DND-41 (cell line): Measurements from ENCODE around the gene GPR55.

Source experiments
- ATAC-seq: fragments of 200-7000 bp; cut with Tn5 transposase; 3 replicates; pipeline ENCODE4 v1.9.1; 2021; ENCODE audit warnings: low read depth; ENCODE audit not compliant: insufficient read depth
- DNase-seq: peaks from one replicate; pipeline ENCODE4 v3.0.0-alpha.2; 2020
- H2AFZ ChIP-seq: 2 replicates; pipeline ENCODE4 v1.6.0; 2012; ENCODE audit warnings: low read depth, low read length
- H3K27ac ChIP-seq: 2 replicates; pipeline ENCODE4 v1.5.1; 2012; ENCODE audit warnings: low read length, inconsistent platforms
- H3K27me3 ChIP-seq: fragments of 200-600 bp; sonication (generic); 2 replicates; pipeline ENCODE4 v1.6.0; 2012; ENCODE audit warnings: low read length, mild to moderate bottlenecking, inconsistent platforms; ENCODE audit not compliant: insufficient read depth, poor library complexity
- H3K36me3 ChIP-seq: 2 replicates; pipeline ENCODE4 v1.5.1; 2012; ENCODE audit warnings: low read length, inconsistent platforms; ENCODE audit not compliant: insufficient read depth
- H3K4me1 ChIP-seq: 2 replicates; pipeline ENCODE4 v1.5.1; 2012; ENCODE audit warnings: mild to moderate bottlenecking, low read length; ENCODE audit not compliant: insufficient read depth
- H3K4me2 ChIP-seq: 2 replicates; pipeline ENCODE4 v1.6.0; 2012; ENCODE audit warnings: mild to moderate bottlenecking, moderate library complexity, low read length, inconsistent platforms; ENCODE audit not compliant: insufficient read depth
- H3K4me3 ChIP-seq, 2 experiments: fragments of 200-600 bp in 1 of 2; shearing (Covaris generic) in 1 of 2; 2 replicates each; pipeline ENCODE4 v1.5.1; 2012 to 2016; ENCODE audit warnings: inconsistent platforms in 2 of 2, low read length in 2 of 2, mild to moderate bottlenecking in 2 of 2, low read depth in 1 of 2, moderate library complexity in 1 of 2
- H3K79me2 ChIP-seq: 2 replicates; pipeline ENCODE4 v1.6.0; 2012; ENCODE audit warnings: low read length, inconsistent platforms; ENCODE audit not compliant: insufficient read depth
- H3K9ac ChIP-seq: 2 replicates; pipeline ENCODE4 v1.6.0; 2012; ENCODE audit warnings: low read depth, mild to moderate bottlenecking, inconsistent platforms, low read length, moderate library complexity
- H3K9me3 ChIP-seq: 2 replicates; pipeline ENCODE4 v1.5.1; 2012; ENCODE audit warnings: low read length, moderate library complexity, mild to moderate bottlenecking, inconsistent platforms; ENCODE audit not compliant: insufficient read depth, severe bottlenecking
- H4K20me1 ChIP-seq: 2 replicates; pipeline ENCODE4 v1.6.0; 2012; ENCODE audit warnings: low read length; ENCODE audit not compliant: insufficient read depth
- CTCF ChIP-seq: IDR thresholded peaks from 2 replicates; pipeline ENCODE4 v1.5.1; 2012; ENCODE audit warnings: borderline replicate concordance, low read length, moderate library complexity, mild to moderate bottlenecking; ENCODE audit not compliant: poor library complexity, severe bottlenecking; ENCODE audit errors: extremely low read depth
- EZH2 ChIP-seq: IDR thresholded peaks from 3 replicates; pipeline ENCODE4 v1.6.1; 2012; ENCODE audit warnings: borderline replicate concordance, low read depth, mild to moderate bottlenecking, moderate library complexity, low read length, inconsistent platforms; ENCODE audit not compliant: severe bottlenecking

The GPR55 gene

GRCh38 chr2:230920167-230920566 lies 4.9 kb downstream of the GPR55 start:
- no peak overlapping the region for H3K4me2 ChIP-seq
- H3K9ac ChIP-seq, result no peak overlapping the region
- H3K9me3 ChIP-seq, result no peaks in the 10 kb centered on the region
- no peak overlapping the region for H2AFZ ChIP-seq
- no peaks in the 10 kb centered on the region for H3K4me1 ChIP-seq
- H3K27ac ChIP-seq, result no peak overlapping the region
- H4K20me1 ChIP-seq, result no peaks in the 10 kb centered on the region
- no peak for TF ChIP-seq CTCF
- no peak for TF ChIP-seq EZH2
- H3K79me2 ChIP-seq, result no peaks in the 10 kb centered on the region
- DNase-seq (no peak), ATAC-seq (no peak)
- no peaks in the 10 kb centered on the region for H3K36me3 ChIP-seq
- no peak overlapping the region for H3K4me3 ChIP-seq
- H3K27me3 ChIP-seq, result peaks cover 33% of the 10 kb centered on the region

- H3K79me2 ChIP-seq, result no peaks in the 10 kb centered on the region
- no peak overlapping the region for H3K9ac ChIP-seq
- no peak overlapping the region for H3K4me3 ChIP-seq
- H3K27me3 ChIP-seq, result peaks cover 37% of the 10 kb centered on the region
- no peak overlapping the region for H3K27ac ChIP-seq
- no peaks in the 10 kb centered on the region for H3K36me3 ChIP-seq
- TF ChIP-seq CTCF (no peak), EZH2 (no peak)
- ATAC-seq (no peak), DNase-seq (no peak)
- no peaks in the 10 kb centered on the region for H3K9me3 ChIP-seq
- no peaks in the 10 kb centered on the region for H4K20me1 ChIP-seq
- no peaks in the 10 kb centered on the region for H3K4me1 ChIP-seq
- H2AFZ ChIP-seq, result no peak overlapping the region
- no peak overlapping the region for H3K4me2 ChIP-seq
These were observed 5.4 kb downstream of the GPR55 start for GRCh38 chr2:230919681-230920080.

GRCh38 chr2:230919240-230919639 lies 5.8 kb downstream of the GPR55 start:
- Histone ChIP-seq H3K4me1 (no peaks in the 10 kb centered on the region), H3K4me3 (no peak overlapping the region), H3K4me2 (no peak overlapping the region), H3K9me3 (no peaks in the 10 kb centered on the region), H3K27ac (no peak overlapping the region), H3K9ac (no peak overlapping the region), H3K79me2 (no peaks in the 10 kb centered on the region), H2AFZ (no peak overlapping the region), H4K20me1 (no peaks in the 10 kb centered on the region), H3K36me3 (no peaks in the 10 kb centered on the region), H3K27me3 (peaks cover 37% of the 10 kb centered on the region)
- no peak for ATAC-seq
- DNase-seq, result no peak
- no peak for TF ChIP-seq CTCF
- TF ChIP-seq EZH2, result no peak

- Histone ChIP-seq H3K27ac (no peak overlapping the region), H2AFZ (no peak overlapping the region), H3K9ac (no peak overlapping the region), H3K4me1 (no peaks in the 10 kb centered on the region), H3K36me3 (no peaks in the 10 kb centered on the region), H3K79me2 (no peaks in the 10 kb centered on the region), H3K4me2 (no peak overlapping the region), H3K4me3 (no peak overlapping the region), H4K20me1 (no peaks in the 10 kb centered on the region), H3K9me3 (no peaks in the 10 kb centered on the region), H3K27me3 (peaks cover 39% of the 10 kb centered on the region)
- TF ChIP-seq EZH2 (no peak), CTCF (no peak)
- no peak for DNase-seq
- ATAC-seq, result no peak
These were observed 8.8 kb downstream of the GPR55 start for GRCh38 chr2:230916218-230916617.
